ENCODE data around the gene SGMS1.

GRCh38 chr10:50614444-50615137 is 9.2 kb downstream of the SGMS1 start:
- peak; percentile 73 for TF ChIP-seq CTCF (IDR thresholded peaks at IDR 0.05)
- no peak for TF ChIP-seq ZFX (IDR thresholded peaks at IDR 0.05; ENCODE audit: borderline replicate concordance)
